Stomach (tissue), 9 donors: Measurements from ENCODE around the gene TMEM150A. TPM values are rescaled to one million over a fixed set of nuclear protein-coding genes. Genes with fewer than 3 reads are reported as not detected.
A peak's percentile ranks its signal among the peaks of the same experiment; 100 is the strongest.
"Not testable (repeated sequence)": the region's sequence is repeated elsewhere in the genome, so short reads cannot be mapped to it uniquely, and the experiment has no call there.

Experiments used
- DNase-seq, 2 donors: peaks; one replicate each; pipeline versions ENCODE4 v3.0.0 to v3.0.0-alpha.2; 2013 to 2019
- H3K27ac ChIP-seq, 5 donors: fragments of 200-600 bp in 4 of 5; sonication (generic) in 4 of 5; one replicate each; pipeline ENCODE4 v1.5.1; 2013 to 2019; ENCODE audit warnings: mild to moderate bottlenecking in 1 of 5, moderate library complexity in 1 of 5
- H3K27me3 ChIP-seq, 3 donors: fragments of 200-600 bp; sonication (generic); one replicate each; pipeline ENCODE4 v1.5.1; 2017 to 2019; ENCODE audit warnings: mixed run types in 1 of 3
- H3K36me3 ChIP-seq, 4 donors: fragments of 200-600 bp; sonication (generic); 1 replicate in 3 of 4; 2 replicates in 1 of 4; pipeline ENCODE4 v1.5.1; 2016 to 2019
- H3K4me1 ChIP-seq, 4 donors: fragments of 200-600 bp; sonication (generic); one replicate each; pipeline ENCODE4 v1.5.1; 2016 to 2019
- H3K4me3 ChIP-seq, 4 donors: fragments of 200-600 bp; sonication (generic) in 3 of 4; one replicate each; pipeline ENCODE4 v1.5.1; 2016 to 2019; ENCODE audit warnings: mild to moderate bottlenecking in 1 of 4
- H3K9me3 ChIP-seq, 4 donors: fragments of 200-600 bp; sonication (generic); one replicate each; pipeline ENCODE4 v1.5.1; 2016 to 2019
- CTCF ChIP-seq, 7 experiments: fragments of 450-650 bp in 4 of 7; fragments of 200-600 bp in 3 of 7; sonication (generic) in 3 of 7; IDR thresholded peaks; one replicate each; pipeline ENCODE4 v1.5.1; 2016 to 2019; ENCODE audit warnings: antibody characterized with exemption in 7 of 7, control low read depth in 2 of 7, mild to moderate bottlenecking in 1 of 7
- EP300 ChIP-seq: sonication (generic); formaldehyde crosslinking; IDR thresholded peaks from one replicate; pipeline ENCODE4 v1.6.1; 2017; ENCODE audit warnings: antibody characterized with exemption
- POLR2A ChIP-seq, 4 donors: fragments of 450-650 bp; IDR thresholded peaks; one replicate each; pipeline ENCODE4 v1.6.1; 2016; ENCODE audit warnings: antibody characterized with exemption in 4 of 4, control low read depth in 2 of 4, mild to moderate bottlenecking in 1 of 4, moderate library complexity in 1 of 4
- POLR2AphosphoS5 ChIP-seq, 3 donors: sonication (generic); formaldehyde crosslinking; IDR thresholded peaks; one replicate each; pipeline ENCODE4 v1.6.1; 2016; ENCODE audit warnings: antibody characterized with exemption in 3 of 3
- WGBS, 5 donors: extraction: QIAGEN DNeasy Blood & Tissue Kit in 3 of 5; methylation state at CpG; one replicate each; pipeline versions ENCODE4 v1.1.5 to v1.1.7; 2013 to 2018; 5-methylcytosine and 5-hydroxymethylcytosine counted together
- intact Hi-C: fragments of 100-400 bp; cut with DNase I; formaldehyde crosslinking; loops from one replicate; pipeline ENCODE4 v1.15.1; 2023; ENCODE audit warnings: low total_unique reads
- polyA plus RNA-seq, 3 donors: library from polyadenylated mRNA; stranded (reverse); fragments of 200-250 nt; gene quantifications; one replicate each; pipeline ENCODE4 v1.2.3, GENCODE V29; 2013
- total RNA-seq, 5 donors: library from RNA; depleted of rRNA; stranded (reverse); fragments of >200 nt; gene quantifications; one replicate each; pipeline versions ENCODE4 v1.1.0 to v1.2.3, GENCODE V29; 2014 to 2016
- donor health status: healthy with polysubstance abuse.
- donor health status: Bipolar disorder and iron deficiency.
- donor health status: healthy.

The TMEM150A gene
- total and polyA plus RNA-seq, 8 donors = 5.0 to 62.4 (median 24.6) TPM; not detected in 1

- Histone ChIP-seq H3K4me1 (peaks cover 14 to 36% (median 27%) of the 10 kb centered on the region in 4 donors), H3K4me3 (peak overlapping the region; percentile 65 to 91 (median 76)), H3K27ac (peak overlapping the region; percentile 81 to 93 (median 89)), H3K9me3 (no peaks in the 10 kb centered on the region), H3K27me3 (no peaks in the 10 kb centered on the region), H3K36me3 (peaks cover 6 to 34% (median 33%) of the 10 kb centered on the region in 4 donors)
- WGBS, 5 donors = 1 to 4% (median 2%) methylated on average over 10 to 14 of the region's 14 CpGs
- DNase-seq = peak in 1 of 2 donors; percentile 32
- TF ChIP-seq POLR2A (IDR thresholded peaks at IDR 0.05) (no peak), EP300 (no peak), POLR2AphosphoS5 (IDR thresholded peaks at IDR 0.05) (no peak), CTCF (IDR thresholded peaks at IDR 0.05) (no peak)
- intact Hi-C loops = no loop called here
Observed at GRCh38 chr2:85560812-85561279, 41.7 kb downstream of the TMEM150A start.

GRCh38 chr2:85560403-85560726, 42.1 kb downstream of the TMEM150A start:
- Histone ChIP-seq H3K4me3 (peak overlapping the region; percentile 65 to 91 (median 76)), H3K27ac (peak overlapping the region in 3 of 5 donors; percentile 89 to 93 (median 91)), H3K36me3 (peaks cover 7 to 38% (median 37%) of the 10 kb centered on the region in 4 donors), H3K4me1 (peaks cover 14 to 36% (median 27%) of the 10 kb centered on the region in 4 donors)
- DNase-seq, intact Hi-C loops, H3K9me3 ChIP-seq, H3K27me3 ChIP-seq: not testable (repeated sequence)
- 67 to 80% (median 75%) methylated on average over 12 of the region's 12 CpGs for WGBS, 5 donors

- peaks cover 14 to 36% (median 27%) of the 10 kb centered on the region in 4 donors for H3K4me1 ChIP-seq
- TF ChIP-seq POLR2AphosphoS5 (IDR thresholded peaks at IDR 0.05) (no peak), EP300 (no peak), CTCF (IDR thresholded peaks at IDR 0.05) (no peak), POLR2A (IDR thresholded peaks at IDR 0.05) (no peak)
- intact Hi-C loops = no loop called here
- no peak overlapping the region for H3K4me3 ChIP-seq
- peaks cover 21 to 60% (median 59%) of the 10 kb centered on the region in 4 donors for H3K36me3 ChIP-seq
- H3K27me3 ChIP-seq = no peaks in the 10 kb centered on the region
- no peak overlapping the region for H3K27ac ChIP-seq
- H3K9me3 ChIP-seq = no peaks in the 10 kb centered on the region
- no peak for DNase-seq
- WGBS, 5 donors = 88 to 100% (median 94%) methylated on average over 1 of the region's 1 CpG
Observed at GRCh38 chr2:85558160-85558559, 44.3 kb downstream of the TMEM150A start.

- Histone ChIP-seq H3K4me1 (peaks cover 14 to 37% (median 26%) of the 10 kb centered on the region in 4 donors), H3K27me3 (no peaks in the 10 kb centered on the region), H3K27ac (no peak overlapping the region), H3K4me3 (no peak overlapping the region), H3K36me3 (peaks cover 21 to 70% (median 70%) of the 10 kb centered on the region in 4 donors), H3K9me3 (no peaks in the 10 kb centered on the region)
- WGBS, 5 donors = 91 to 95% (median 94%) methylated on average over 5 of the region's 5 CpGs
- no peak for TF ChIP-seq EP300
- no peak for TF ChIP-seq POLR2A (IDR thresholded peaks at IDR 0.05)
- no peak for TF ChIP-seq CTCF (IDR thresholded peaks at IDR 0.05)
- TF ChIP-seq POLR2AphosphoS5 (IDR thresholded peaks at IDR 0.05) = no peak
- intact Hi-C loops = no loop called here
- no peak for DNase-seq
Observed at GRCh38 chr2:85557130-85557529, 45.4 kb downstream of the TMEM150A start.

GRCh38 chr2:85554980-85555612, 47.4 kb downstream of the TMEM150A start:
- H3K27me3 ChIP-seq = no peaks in the 10 kb centered on the region
- peaks cover 14 to 39% (median 25%) of the 10 kb centered on the region in 4 donors for H3K4me1 ChIP-seq
- no peak for DNase-seq
- no peak overlapping the region for H3K27ac ChIP-seq
- no peak overlapping the region for H3K4me3 ChIP-seq
- intact Hi-C loops = no loop called here
- H3K36me3 ChIP-seq = peaks cover 37 to 91% (median 88%) of the 10 kb centered on the region in 4 donors
- no peaks in the 10 kb centered on the region for H3K9me3 ChIP-seq
- WGBS, 5 donors = 92 to 98% (median 93%) methylated on average over 3 of the region's 3 CpGs
- no peak for TF ChIP-seq POLR2A (IDR thresholded peaks at IDR 0.05)
- TF ChIP-seq EP300 = no peak
- no peak for TF ChIP-seq CTCF (IDR thresholded peaks at IDR 0.05)
- TF ChIP-seq POLR2AphosphoS5 (IDR thresholded peaks at IDR 0.05) = no peak
